H9 (cell line): ENCODE data around the gene TLE4. TPM values are rescaled to one million over a fixed set of nuclear protein-coding genes. Genes with fewer than 3 reads are reported as not detected.
A peak's percentile ranks its signal among the peaks of the same experiment; 100 is the strongest.

Experiments used
- DNase-seq: peaks from one replicate; pipeline ENCODE4 v3.0.0-alpha.2; 2017
- H2AFZ ChIP-seq: one replicate; pipeline ENCODE4 v1.6.1; 2013; ENCODE audit warnings: mild to moderate bottlenecking, low read length, control low read depth, moderate library complexity
- H2AK5ac ChIP-seq: 2 replicates; pipeline ENCODE4 v1.6.1; 2013; ENCODE audit warnings: low read length, control low read depth, mixed read lengths; ENCODE audit not compliant: insufficient read length
- H2BK120ac ChIP-seq: one replicate; pipeline ENCODE4 v1.6.1; 2013; ENCODE audit warnings: low read depth, mild to moderate bottlenecking, low read length, control low read depth, inconsistent platforms; ENCODE audit not compliant: poor library complexity, severe bottlenecking
- H2BK12ac ChIP-seq: 2 replicates; pipeline ENCODE4 v1.6.1; 2013; ENCODE audit warnings: low read length, control low read depth, mixed read lengths, low read depth; ENCODE audit not compliant: insufficient read length
- H2BK15ac ChIP-seq: 2 replicates; pipeline ENCODE4 v1.6.1; 2013; ENCODE audit warnings: low read depth, low read length, control low read depth
- H2BK20ac ChIP-seq: one replicate; pipeline ENCODE4 v1.6.1; 2013; ENCODE audit warnings: low read depth, mild to moderate bottlenecking, low read length, control low read depth, inconsistent platforms; ENCODE audit not compliant: poor library complexity, severe bottlenecking
- H2BK5ac ChIP-seq: 2 replicates; pipeline ENCODE4 v1.6.1; 2013; ENCODE audit warnings: low read length, control low read depth, mixed read lengths; ENCODE audit not compliant: insufficient read length
- H3K14ac ChIP-seq: 2 replicates; pipeline ENCODE4 v1.6.1; 2013; ENCODE audit warnings: low read length, control low read depth; ENCODE audit not compliant: insufficient read depth
- H3K18ac ChIP-seq: 2 replicates; pipeline ENCODE4 v1.6.1; 2013; ENCODE audit warnings: low read depth, mild to moderate bottlenecking, mixed read lengths, low read length, control low read depth; ENCODE audit not compliant: insufficient read length
- H3K23ac ChIP-seq: 2 replicates; pipeline ENCODE4 v1.6.1; 2013; ENCODE audit warnings: low read length, control low read depth, mixed read lengths, low read depth; ENCODE audit not compliant: insufficient read length
- H3K23me2 ChIP-seq: 2 replicates; pipeline ENCODE4 v1.6.1; 2013; ENCODE audit warnings: low read depth, mild to moderate bottlenecking, mixed read lengths, low read length, control low read depth; ENCODE audit not compliant: insufficient read length, poor library complexity, severe bottlenecking
- H3K27ac ChIP-seq: 2 replicates; pipeline ENCODE4 v1.5.1; 2013; ENCODE audit warnings: low read length, control low read depth, mixed read lengths, low read depth; ENCODE audit not compliant: insufficient read length
- H3K27me3 ChIP-seq: 2 replicates; pipeline ENCODE4 v1.6.1; 2013; ENCODE audit warnings: low read length, control low read depth, inconsistent platforms; ENCODE audit not compliant: insufficient read depth
- H3K4ac ChIP-seq: 2 replicates; pipeline ENCODE4 v1.6.1; 2013; ENCODE audit warnings: low read depth, mild to moderate bottlenecking, control low read depth, inconsistent platforms, low read length, moderate library complexity
- H3K4me1 ChIP-seq: 2 replicates; pipeline ENCODE4 v1.6.1; 2013; ENCODE audit warnings: low read length, control low read depth, inconsistent platforms; ENCODE audit not compliant: insufficient read depth
- H3K4me2 ChIP-seq: 2 replicates; pipeline ENCODE4 v1.6.1; 2013; ENCODE audit warnings: low read length, control low read depth, mixed read lengths; ENCODE audit not compliant: insufficient read length, insufficient read depth
- H3K56ac ChIP-seq: 2 replicates; pipeline ENCODE4 v1.6.1; 2013; ENCODE audit warnings: low read depth, mild to moderate bottlenecking, mixed read lengths, low read length, control low read depth; ENCODE audit not compliant: insufficient read length
- H3K79me1 ChIP-seq: 2 replicates; pipeline ENCODE4 v1.6.1; 2013; ENCODE audit warnings: low read depth, mild to moderate bottlenecking, moderate library complexity, low read length, control low read depth, inconsistent platforms; ENCODE audit not compliant: insufficient read depth, poor library complexity, severe bottlenecking
- H3K79me2 ChIP-seq: 2 replicates; pipeline ENCODE4 v1.6.1; 2013; ENCODE audit warnings: low read length, control low read depth, inconsistent platforms; ENCODE audit not compliant: insufficient read depth
- H3K9ac ChIP-seq: 2 replicates; pipeline ENCODE4 v1.6.1; 2013; ENCODE audit warnings: low read length, control low read depth, mixed read lengths; ENCODE audit not compliant: insufficient read length; ENCODE audit errors: extremely low read depth
- H3K9me3 ChIP-seq: one replicate; pipeline ENCODE4 v1.6.1; 2013; ENCODE audit warnings: low read depth, low read length, inconsistent platforms; ENCODE audit not compliant: control insufficient read depth
- H3T11ph ChIP-seq: one replicate; pipeline ENCODE4 v1.6.1; 2013; ENCODE audit warnings: mild to moderate bottlenecking, low read length, control low read depth, inconsistent platforms
- H4K20me1 ChIP-seq: one replicate; pipeline ENCODE4 v1.6.1; 2013; ENCODE audit not compliant: control insufficient read depth, insufficient read length, insufficient read depth
- H4K5ac ChIP-seq: 2 replicates; pipeline ENCODE4 v1.6.1; 2013; ENCODE audit warnings: low read depth, mild to moderate bottlenecking, mixed read lengths, low read length, control low read depth; ENCODE audit not compliant: insufficient read length
- H4K8ac ChIP-seq: replicated peaks from 2 replicates; pipeline ENCODE4 v1.6.1; 2013; ENCODE audit warnings: low read length, control low read depth, mixed read lengths, low read depth; ENCODE audit not compliant: insufficient read length
- H4K91ac ChIP-seq: 2 replicates; pipeline ENCODE4 v1.6.1; 2013; ENCODE audit warnings: low read depth, mild to moderate bottlenecking, moderate library complexity, mixed read lengths, low read length, control low read depth; ENCODE audit not compliant: insufficient read length
- H3K27ac Mint-ChIP-seq, 3 experiments: 2 replicates in 2 of 3; 3 replicates in 1 of 3; pipeline ENCODE4 v1.8.0; 2020 to 2021; ENCODE audit warnings: mixed read lengths in 3 of 3, mild to moderate bottlenecking in 1 of 3, moderate library complexity in 1 of 3
- H3K27me3 Mint-ChIP-seq: 2 replicates; pipeline ENCODE4 v1.8.0; 2021; ENCODE audit warnings: low read depth, mild to moderate bottlenecking, moderate library complexity, mixed read lengths
- H3K36me3 Mint-ChIP-seq, 3 experiments: 2 replicates in 2 of 3; 3 replicates in 1 of 3; pipeline ENCODE4 v1.8.0; 2020 to 2021; ENCODE audit warnings: low read depth in 3 of 3, mixed read lengths in 3 of 3; ENCODE audit not compliant: insufficient read depth in 1 of 3
- H3K4me1 Mint-ChIP-seq, 2 experiments: 2 replicates each; pipeline ENCODE4 v1.8.0; 2020; ENCODE audit warnings: mixed read lengths in 2 of 2
- H3K4me3 Mint-ChIP-seq, 2 experiments: 2 replicates in 1 of 2; 3 replicates in 1 of 2; pipeline ENCODE4 v1.8.0; 2020 to 2021; ENCODE audit warnings: mild to moderate bottlenecking in 2 of 2, mixed read lengths in 2 of 2, moderate library complexity in 1 of 2
- H3K9me3 Mint-ChIP-seq, 2 experiments: 2 replicates in 1 of 2; 3 replicates in 1 of 2; pipeline ENCODE4 v1.8.0; 2020; ENCODE audit warnings: mild to moderate bottlenecking in 2 of 2, mixed read lengths in 2 of 2, moderate library complexity in 1 of 2
- CTCF ChIP-seq: fragments of 200-600 bp; sonication (generic); conservative IDR thresholded peaks from 3 replicates; pipeline ENCODE4 v1.8.0; 2021; ENCODE audit warnings: antibody characterized with exemption, mild to moderate bottlenecking
- WGBS: extraction: QIAGEN DNeasy Blood & Tissue Kit; methylation state at CpG from one replicate; pipeline ENCODE4 v1.1.7; 2013; ENCODE audit warnings: missing lambda C conversion rate, low lambda C conversion rate, mixed read lengths; ENCODE audit not compliant: insufficient read length; ENCODE audit errors: extremely low coverage; 5-methylcytosine and 5-hydroxymethylcytosine counted together
- total RNA-seq: library from RNA; stranded (reverse); gene quantifications from 2 replicates; pipeline ENCODE4 v1.2.1, GENCODE V29; 2021

TLE4 gene
- total RNA-seq, 1 experiment from 2014 or later = 35.1 TPM

GRCh38 chr9:79613145-79613544 lies 41.4 kb downstream of the TLE4 start:
- H3K4me1 Mint-ChIP-seq = peaks cover 55 to 62% of the 10 kb centered on the region in 2 experiments
- no peak overlapping the region for H2BK20ac ChIP-seq
- H4K5ac ChIP-seq = no peak overlapping the region
- no peak overlapping the region for H3K27ac ChIP-seq
- no peak overlapping the region for H2BK15ac ChIP-seq
- H3K79me1 ChIP-seq = peaks cover 4% of the 10 kb centered on the region
- H3K27me3 ChIP-seq = no peaks in the 10 kb centered on the region
- no peak overlapping the region for H3K9ac ChIP-seq
- no peak overlapping the region for H2AK5ac ChIP-seq
- H3K4ac ChIP-seq = no peak overlapping the region
- no peak for DNase-seq
- no peaks in the 10 kb centered on the region; a peak in 1 of 7 replicates for H3K36me3 Mint-ChIP-seq
- no peaks in the 10 kb centered on the region for H3K23me2 ChIP-seq
- WGBS = no CpG with 5 or more reads among the region's 3 CpGs
- no peak overlapping the region; a peak in 1 of 7 replicates for H3K27ac Mint-ChIP-seq
- H3T11ph ChIP-seq = no peak overlapping the region
- no peaks in the 10 kb centered on the region for H3K79me2 ChIP-seq
- no peak overlapping the region for H3K4me2 ChIP-seq
- H3K56ac ChIP-seq = no peak overlapping the region
- peaks cover 11% of the 10 kb centered on the region for H3K4me1 ChIP-seq
- H2AFZ ChIP-seq = no peak overlapping the region
- no peaks in the 10 kb centered on the region for H4K20me1 ChIP-seq
- H2BK5ac ChIP-seq = no peak overlapping the region
- no peak overlapping the region for H4K8ac ChIP-seq
- no peak overlapping the region for H2BK120ac ChIP-seq
- no peaks in the 10 kb centered on the region for H3K27me3 Mint-ChIP-seq
- no peaks in the 10 kb centered on the region for H3K9me3 Mint-ChIP-seq
- H3K14ac ChIP-seq = no peak overlapping the region
- H2BK12ac ChIP-seq = no peak overlapping the region
- TF ChIP-seq CTCF = peak; percentile 46
- H4K91ac ChIP-seq = no peak overlapping the region
- no peaks in the 10 kb centered on the region for H3K9me3 ChIP-seq
- no peak overlapping the region for H3K18ac ChIP-seq
- H3K23ac ChIP-seq = no peak overlapping the region
- no peak overlapping the region for H3K4me3 Mint-ChIP-seq
